ENCODE measurements around the gene C1QTNF8.

DNA sequence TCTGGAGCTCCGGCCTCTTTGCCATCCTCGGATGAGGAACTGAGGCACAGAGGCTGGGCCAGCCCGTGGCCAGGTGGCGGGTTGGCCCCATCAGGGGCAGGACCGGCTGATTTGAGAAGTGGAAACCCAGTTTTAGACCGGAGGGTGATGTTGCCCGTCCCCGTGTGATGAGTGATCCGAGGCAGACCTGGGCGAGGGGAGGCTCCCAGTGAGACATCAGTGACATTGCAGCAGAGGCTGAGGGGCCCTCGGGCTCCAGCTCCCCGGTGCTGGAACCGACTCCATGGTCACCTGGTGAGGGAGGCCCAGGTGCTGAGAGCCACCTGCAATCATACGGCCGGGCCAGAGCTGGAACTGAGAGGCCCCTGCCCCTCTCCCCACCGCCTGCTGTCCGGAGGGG is 30.0 kb upstream of the C1QTNF8 start:
- TF ChIP-seq ZNF48 (tag by site-specific recombination; IDR thresholded peaks at IDR 0.05) (no peak), ZBTB44 (tag by site-specific recombination; IDR thresholded peaks at IDR 0.05) (no peak), CTCF (tag by site-specific recombination; IDR thresholded peaks at IDR 0.05) (no peak), REPIN1 (tag by site-specific recombination; IDR thresholded peaks at IDR 0.05; ENCODE audit: low read depth) (no peak), ZFP3 (tag by site-specific recombination; IDR thresholded peaks at IDR 0.05; ENCODE audit: low read depth) (no peak), MYNN (tag by site-specific recombination; IDR thresholded peaks at IDR 0.05; ENCODE audit: borderline replicate concordance) (no peak), REST (tag by site-specific recombination; IDR thresholded peaks at IDR 0.05) (no peak)
